Stimulated activated naive CD8-positive, alpha-beta T cell treated with anti-CD3 and anti-CD28 coated beads, Interleukin-15, Interleukin-2, amounts not matched to agents 100 U/mL and 50 U/mL, for 24 hours (primary cell): ENCODE measurements around the gene OLFML2B.

Source experiments
- ATAC-seq: fragments of 150-1000 bp; cut with Tn5 transposase; one replicate; pipeline ENCODE4 v1.10.0; 2021
- DNase-seq: peaks from one replicate; pipeline ENCODE4 v3.0.0; 2021

The OLFML2B gene

GRCh38 chr1:162006081-162006480, 17.6 kb downstream of the OLFML2B start:
- DNase-seq (no peak), ATAC-seq (no peak)

- ATAC-seq, result no peak
- no peak for DNase-seq
These were observed 19.2 kb downstream of the OLFML2B start for GRCh38 chr1:162004441-162004950.

DNA sequence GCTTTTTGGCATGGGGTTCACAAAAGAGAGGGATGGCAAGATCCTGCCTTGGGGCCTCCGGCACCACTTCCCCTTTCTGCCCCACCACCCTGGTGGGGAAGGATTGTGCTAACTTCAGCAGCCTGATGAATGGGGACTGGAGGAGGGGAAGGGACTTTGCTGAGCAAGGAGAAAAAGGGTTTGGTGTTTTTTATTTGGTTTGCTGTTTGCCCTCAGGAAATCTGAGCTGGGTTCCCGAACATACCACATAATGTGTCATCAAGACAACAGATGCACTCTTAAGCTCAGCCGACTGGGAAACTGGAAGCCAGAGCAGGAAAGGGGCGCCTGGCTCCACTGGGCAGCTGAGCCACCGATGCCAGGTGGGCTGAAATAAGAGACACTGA, 19.8 kb downstream of the OLFML2B start:
- no peak for DNase-seq
- no peak for ATAC-seq

DNA sequence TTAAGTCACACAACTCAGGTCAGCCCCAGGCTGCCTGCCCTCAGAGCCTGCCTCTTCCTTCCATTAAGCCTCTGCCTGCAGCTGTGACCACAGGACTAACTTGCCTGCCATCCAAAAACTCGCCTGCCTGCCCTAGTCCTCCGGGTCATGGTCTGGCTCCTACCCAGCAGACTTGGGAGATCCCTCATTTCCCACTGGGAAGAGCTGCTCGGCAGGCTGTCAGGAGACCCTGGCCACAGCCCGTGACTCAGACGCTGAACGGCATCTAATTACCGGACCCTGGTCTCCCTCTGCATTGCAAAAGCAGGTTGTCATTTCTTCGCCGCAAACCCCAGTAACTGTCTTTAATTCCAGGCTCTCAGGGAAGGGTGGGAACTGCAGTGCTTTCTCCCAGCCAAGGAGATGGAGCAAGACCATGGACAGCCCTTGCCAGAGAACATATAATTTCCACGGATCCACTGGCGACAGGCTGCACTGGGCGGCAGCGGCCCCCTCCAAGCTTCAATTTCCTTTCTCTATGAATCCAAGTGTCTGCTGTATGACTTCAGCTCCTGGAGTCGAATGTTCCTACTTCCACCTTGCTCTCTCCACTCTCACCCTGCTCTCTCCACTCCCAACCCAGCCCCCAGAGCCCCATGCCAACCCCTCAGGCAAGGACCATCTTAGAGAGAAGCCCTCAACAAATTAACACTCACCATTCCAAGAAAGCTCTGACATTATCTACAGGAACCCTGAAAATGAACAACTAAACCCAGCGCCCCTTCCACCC, 20.4 kb downstream of the OLFML2B start:
- ATAC-seq (no peak), DNase-seq (no peak)

- ATAC-seq (no peak), DNase-seq (no peak)
These were observed 23.6 kb downstream of the OLFML2B start for GRCh38 chr1:162000053-162000420.

DNA sequence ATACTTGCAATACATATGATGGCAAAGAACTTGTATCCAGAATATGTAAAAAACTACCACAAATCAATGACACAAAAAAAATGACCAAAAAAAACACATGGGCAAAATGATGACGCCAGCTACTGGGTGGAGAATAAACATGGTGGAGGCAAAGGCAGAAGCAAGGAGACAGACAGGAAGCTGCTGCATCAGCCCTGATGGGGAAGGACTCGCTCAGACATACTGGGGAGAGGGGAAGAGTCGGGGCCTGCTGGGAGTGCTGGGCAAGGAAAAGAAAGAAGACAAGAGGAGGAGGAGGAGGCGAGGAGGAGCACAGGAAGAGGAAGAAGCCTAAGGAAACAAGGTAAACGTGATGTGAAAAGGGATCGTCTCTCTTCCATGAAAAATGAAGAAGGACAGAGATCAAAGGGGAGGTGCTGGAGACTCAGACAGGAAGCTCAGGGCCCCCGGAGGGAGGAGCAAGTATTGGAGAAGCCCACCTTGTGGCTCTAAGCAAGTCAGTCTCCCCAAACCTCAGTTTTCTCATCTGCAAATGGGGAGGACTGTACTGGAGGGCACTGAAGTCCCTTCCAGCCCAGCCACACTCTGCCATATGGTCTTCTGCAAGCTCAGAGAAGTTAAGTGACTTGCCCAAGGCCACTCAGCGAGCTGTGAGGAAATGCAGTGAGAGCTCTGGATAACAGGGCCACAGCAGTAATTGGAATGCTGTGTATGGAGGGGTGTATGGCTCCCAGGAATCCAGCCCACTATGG, 24.2 kb downstream of the OLFML2B start:
- DNase-seq, result no peak
- no peak for ATAC-seq

DNA sequence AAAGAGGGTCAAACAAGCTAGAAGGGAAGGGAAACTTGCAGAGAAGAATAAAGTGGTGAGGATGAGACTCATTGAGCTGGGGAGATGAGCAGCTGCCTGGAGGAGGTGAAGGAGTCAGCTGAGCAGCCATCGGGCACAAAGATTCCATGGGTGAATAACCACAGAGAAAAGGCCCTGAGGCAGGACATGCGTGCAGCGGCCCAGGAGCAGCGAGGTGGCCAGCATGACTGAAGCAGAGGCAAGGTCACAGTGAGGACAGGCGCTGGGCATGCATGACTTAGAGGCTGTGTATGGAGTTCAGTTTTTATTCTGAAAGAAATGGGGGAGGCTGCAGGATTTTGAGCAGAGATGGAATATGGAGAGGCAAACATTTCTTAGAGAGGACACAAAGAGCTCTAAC, 24.9 kb downstream of the OLFML2B start:
- ATAC-seq (no peak), DNase-seq (no peak)

- DNase-seq (no peak), ATAC-seq (no peak)
These were observed 26.5 kb downstream of the OLFML2B start for GRCh38 chr1:161997152-161997551.

- no peak for ATAC-seq
- no peak for DNase-seq
These were observed 29.4 kb downstream of the OLFML2B start for GRCh38 chr1:161994175-161994668.

DNA sequence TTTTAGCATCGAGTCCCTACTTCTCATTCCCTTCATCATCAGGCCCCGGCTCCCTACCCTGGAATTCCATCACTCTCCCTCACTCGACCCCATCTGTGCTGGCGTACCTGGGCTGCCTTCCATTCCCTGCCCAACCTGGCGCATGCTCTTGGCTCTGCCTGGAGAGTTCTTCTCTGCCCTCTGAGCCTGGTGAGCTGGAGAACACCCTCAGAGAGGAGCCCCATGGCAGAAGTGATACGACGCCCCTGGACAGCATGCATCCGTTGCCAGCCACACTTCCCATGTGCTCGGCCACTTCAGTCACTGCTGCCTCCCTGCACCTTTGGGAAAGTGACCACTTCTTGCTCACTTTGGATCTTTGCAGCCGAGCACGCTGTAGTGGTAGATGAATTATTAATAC, 30.1 kb downstream of the OLFML2B start:
- ATAC-seq (no peak), DNase-seq (no peak)

- DNase-seq (no peak), ATAC-seq (no peak)
These were observed 33.9 kb downstream of the OLFML2B start for GRCh38 chr1:161989786-161990185.

GRCh38 chr1:161989108-161989507, 34.6 kb downstream of the OLFML2B start:
- ATAC-seq (no peak), DNase-seq (no peak)

GRCh38 chr1:161988413-161988812, 35.3 kb downstream of the OLFML2B start:
- ATAC-seq (no peak), DNase-seq (no peak)

- no peak for ATAC-seq
- DNase-seq, result no peak
These were observed 35.8 kb downstream of the OLFML2B start for GRCh38 chr1:161987872-161988271.

GRCh38 chr1:161987303-161987702, 36.4 kb downstream of the OLFML2B start:
- DNase-seq, result no peak
- ATAC-seq, result no peak

GRCh38 chr1:161986328-161986727, 37.3 kb downstream of the OLFML2B start:
- no peak for ATAC-seq
- DNase-seq, result no peak

DNA sequence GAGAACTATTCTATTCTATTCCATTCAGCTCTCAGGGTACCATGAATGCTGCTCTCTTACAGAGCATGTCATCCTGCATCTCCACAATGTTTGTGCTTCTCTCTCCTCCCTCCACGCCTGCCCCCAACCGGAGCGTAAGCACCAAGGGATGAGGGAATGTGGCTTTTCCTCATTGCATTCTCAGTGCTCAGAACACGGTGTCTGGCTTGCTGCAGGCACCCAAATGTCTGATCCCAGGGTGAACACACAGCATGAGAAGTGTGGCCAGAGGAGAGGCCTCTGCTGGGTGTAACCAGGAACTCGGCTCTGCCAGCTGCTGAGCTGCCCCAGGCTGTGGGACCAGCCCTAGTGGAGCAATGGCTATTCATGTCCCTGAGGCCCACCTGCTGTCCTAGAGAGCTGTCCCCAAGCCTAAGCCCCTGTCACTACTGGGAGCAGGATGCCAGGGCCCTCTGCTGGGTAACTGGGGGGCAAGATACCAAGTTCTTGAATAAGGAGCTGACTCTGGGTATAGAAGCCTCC, 38.3 kb downstream of the OLFML2B start:
- no peak for DNase-seq
- no peak for ATAC-seq

GRCh38 chr1:161983725-161984124, 39.9 kb downstream of the OLFML2B start:
- DNase-seq, result no peak

DNA sequence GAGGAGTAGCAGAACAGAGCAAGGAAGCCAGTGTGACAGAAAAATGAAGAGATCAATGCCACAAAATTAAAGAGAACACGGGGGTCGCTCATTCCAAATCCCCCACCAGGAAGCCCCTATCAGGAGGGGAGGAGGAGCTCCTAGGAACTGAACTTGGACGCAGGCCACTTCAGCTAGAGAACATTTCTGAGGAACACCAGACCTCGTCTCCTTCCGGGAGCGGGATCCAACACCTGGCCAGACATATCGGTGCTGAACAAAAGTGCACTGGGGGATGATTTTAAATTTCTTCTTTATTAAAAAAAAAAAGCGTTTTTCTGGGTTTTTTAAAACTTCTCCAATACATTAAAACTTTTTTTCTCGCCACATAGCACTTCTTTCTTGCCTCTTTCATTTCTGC, 40.8 kb downstream of the OLFML2B start:
- no peak for ATAC-seq

More at GRCh38 chr1:161983725-161984124, 39.9 kb downstream of the OLFML2B start:
- no peak for ATAC-seq

DNA sequence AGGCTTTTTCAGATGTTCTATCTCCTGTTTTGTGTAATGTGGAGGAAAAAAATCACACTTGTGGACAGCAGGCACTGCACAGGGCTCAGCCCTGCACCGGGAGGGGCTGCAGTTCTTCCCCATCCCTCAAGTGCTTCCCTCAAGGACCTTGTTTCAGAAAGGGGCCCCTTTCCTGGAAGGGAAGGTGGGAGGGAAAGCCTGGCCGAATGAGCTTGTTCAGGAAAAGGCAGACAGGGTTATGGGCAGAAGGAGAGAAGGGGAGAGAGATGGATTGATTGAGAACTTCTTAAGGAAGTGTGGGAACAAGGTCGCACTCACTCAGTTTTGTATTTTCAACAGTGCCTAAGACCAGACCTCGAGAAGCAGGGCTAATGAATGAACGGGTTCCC, 41.2 kb downstream of the OLFML2B start:
- DNase-seq (no peak), ATAC-seq (no peak)

More for the DNA sequence above, 40.8 kb downstream of the OLFML2B start:
- no peak for DNase-seq

DNA sequence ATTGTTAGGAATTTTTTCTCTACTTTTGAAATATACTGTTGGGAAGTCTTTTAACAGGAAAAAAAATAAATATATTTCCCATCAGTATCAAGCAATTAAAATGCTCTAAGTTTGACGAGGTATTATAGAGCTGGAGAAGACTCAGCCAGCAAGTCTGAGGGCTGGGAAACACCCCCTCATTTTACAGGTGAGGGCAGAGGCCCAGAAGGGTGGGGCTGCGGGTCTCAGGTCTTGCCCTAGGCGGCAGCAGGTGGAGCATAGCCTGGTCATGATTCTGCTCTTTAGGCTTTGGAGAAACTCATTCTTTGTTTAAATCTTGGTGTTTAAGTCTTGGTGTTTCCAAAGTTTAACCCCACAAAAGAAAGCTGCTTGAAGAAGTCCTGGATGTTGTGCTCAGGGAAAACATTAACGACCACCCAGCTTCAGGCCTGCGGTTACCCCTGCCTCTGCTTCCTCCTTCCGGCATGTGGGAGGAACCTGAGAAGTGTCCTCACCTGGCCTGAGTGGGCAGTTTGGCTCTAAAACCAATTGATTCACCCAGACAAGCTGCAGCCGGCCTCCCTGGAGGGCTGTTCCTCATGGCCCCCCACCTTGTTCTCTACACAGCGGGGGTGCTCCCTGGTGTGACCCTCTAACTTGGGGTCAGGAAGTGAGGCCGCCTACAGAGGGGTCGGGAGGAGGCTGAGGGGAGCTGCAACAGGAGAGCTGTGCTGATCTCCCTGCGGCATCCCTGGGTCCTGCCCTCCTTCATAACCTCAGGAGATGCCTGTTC, 41.7 kb downstream of the OLFML2B start:
- ATAC-seq, result no peak
- no peak for DNase-seq

DNA sequence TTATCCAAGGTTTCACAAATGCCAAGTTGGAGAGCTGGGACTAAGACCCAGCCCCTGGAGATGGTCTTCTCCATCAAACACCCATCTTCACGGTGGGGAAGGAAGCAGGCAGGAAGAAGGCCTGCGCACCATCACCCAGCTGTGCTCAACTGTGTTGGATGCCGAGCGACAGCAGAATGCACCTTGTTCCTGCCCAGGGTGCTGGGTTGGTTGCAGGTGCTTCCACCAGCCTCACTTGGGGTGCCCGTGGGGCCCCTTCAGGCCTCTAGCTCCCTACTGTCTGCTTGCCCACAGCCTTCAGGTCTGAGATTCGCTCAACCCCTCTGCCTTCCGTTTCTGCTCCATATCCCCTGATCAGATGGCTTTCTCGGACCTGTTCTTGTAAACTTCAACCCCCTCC, 42.5 kb downstream of the OLFML2B start:
- DNase-seq (no peak), ATAC-seq (no peak)
